DMS114 treated with DMSO at 0.1 percent for 48 hours (cell line): ENCODE data around the gene SBF2.
"Not testable (repeated sequence)": the region's sequence is repeated elsewhere in the genome, so short reads cannot be mapped to it uniquely, and the experiment has no call there.

Source experiments
- DNase-seq: peaks from one replicate; lab custom pipeline; 2025; ENCODE audit not compliant: unreplicated experiment; lab: John Stamatoyannopoulos, UW

SBF2 gene

DNA sequence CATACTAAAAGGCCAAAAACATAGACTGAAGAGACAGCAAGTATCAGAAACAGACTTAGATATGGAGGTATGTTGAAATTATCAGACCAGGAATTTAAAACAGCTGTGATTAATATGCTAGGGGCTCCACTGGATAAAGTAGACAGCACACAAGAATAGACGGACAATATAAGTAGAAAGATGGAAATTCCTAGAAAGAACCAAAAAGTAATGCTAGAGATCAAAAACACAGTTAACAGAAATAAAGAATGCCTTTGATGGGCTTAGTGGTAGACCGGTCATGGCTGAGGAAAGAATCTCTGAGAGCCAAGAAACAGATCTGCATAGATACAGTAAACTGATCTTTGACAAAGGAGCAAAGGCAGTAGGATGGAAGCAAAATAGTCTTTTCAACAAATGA, 380.0 kb downstream of the SBF2 start:
- no peak for DNase-seq

DNA sequence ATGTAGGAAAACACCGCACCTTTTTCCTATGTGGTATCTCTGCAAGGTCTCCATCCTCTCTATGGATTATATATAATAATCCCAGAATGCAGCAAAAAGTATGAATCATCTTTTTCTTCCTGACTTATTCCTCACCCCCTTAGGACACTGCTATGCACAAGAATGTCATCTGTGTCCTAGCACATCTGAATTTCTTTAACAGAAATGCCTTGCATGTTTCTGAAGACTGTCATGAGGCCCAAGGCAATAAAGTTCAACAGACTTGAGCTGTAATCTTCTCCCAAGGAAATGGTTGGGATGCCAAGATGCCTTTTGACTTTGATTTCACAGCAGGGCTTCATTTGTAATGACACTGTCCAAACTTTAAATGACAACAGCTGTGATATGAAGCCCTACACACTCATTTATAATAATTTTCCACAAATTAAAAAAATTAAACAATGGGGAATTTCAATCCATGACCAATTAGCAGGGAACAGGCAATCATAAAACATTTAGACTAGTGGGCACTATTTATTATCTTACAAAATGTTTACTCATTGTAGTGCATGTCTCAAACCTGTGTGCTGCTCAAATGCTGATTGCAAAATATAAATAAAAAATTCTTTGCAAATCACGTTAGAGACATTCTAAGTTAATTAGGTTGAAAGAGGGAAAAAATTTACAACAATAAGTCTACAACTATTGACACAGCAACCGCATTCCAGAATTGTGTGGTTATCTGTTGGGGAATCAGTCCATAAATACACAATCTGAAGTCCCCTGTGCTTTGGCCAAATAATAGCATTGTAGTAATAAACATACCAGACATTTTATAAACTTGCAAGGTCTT, 387.8 kb downstream of the SBF2 start:
- DNase-seq, result peak; percentile 80

DNA sequence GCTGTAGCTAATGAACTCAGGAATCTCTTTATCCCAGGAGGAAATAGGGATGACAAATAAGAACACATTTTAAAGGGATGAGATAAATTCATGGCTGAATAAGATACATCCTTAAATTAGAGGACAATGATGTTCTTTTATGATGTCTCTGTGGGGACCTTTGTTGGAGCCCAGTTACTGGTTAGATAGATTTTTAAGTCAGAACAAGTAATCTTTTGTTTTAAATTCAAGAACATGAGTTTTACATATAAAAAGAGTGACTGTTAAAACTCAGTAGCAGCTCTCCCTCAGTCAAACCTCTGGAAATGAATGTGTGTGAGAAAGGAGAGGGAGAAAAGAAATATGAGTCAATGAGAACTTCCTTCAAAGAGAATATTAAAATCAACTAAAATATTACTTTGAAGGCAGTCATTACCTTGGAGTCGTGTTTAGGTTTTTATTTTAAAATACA, 388.5 kb downstream of the SBF2 start:
- DNase-seq, result no peak

DNA sequence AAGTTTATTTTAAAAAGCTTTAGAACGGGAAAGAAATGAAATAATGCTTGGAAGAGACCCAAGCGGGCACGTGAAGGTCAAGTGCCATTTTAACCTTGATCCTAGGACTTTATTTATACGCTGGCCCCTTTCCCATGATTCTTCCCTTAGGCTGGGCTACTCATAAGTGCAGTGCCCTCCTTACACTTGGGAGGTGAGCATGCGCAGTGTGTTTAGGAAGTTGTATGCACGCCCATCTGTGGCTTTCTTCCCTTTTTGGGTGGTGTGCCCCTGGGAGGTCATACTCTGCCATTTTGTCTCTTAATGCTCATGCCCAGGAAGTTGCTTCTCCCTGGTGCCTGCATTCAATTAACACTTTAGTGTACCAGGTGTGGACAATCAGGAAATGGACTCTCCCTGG, 390.4 kb downstream of the SBF2 start:
- DNase-seq, result no peak

DNA sequence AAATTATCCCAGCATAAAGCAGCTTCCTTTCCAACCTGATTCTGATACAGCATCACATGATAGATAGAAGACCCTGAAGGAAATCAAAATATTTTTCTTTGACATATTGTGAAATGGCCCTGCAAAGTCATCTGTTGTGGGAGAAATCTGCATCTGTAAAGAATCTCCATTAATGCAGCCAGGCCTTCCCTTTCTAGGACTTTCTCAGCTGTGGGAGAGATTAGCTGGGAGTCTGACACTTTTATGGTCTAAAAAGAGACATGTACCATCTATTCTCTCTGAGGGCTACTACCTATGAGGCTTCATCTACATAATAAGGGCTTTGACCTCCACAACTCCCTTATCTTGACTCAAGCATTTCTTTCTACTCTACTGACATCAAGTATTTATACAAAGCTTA, 392.1 kb downstream of the SBF2 start:
- DNase-seq, result no peak

- DNase-seq, result not testable (repeated sequence)
These were observed 393.8 kb downstream of the SBF2 start for GRCh38 chr11:9900253-9900652.

GRCh38 chr11:9899676-9900075, 394.3 kb downstream of the SBF2 start:
- no peak for DNase-seq

DNA sequence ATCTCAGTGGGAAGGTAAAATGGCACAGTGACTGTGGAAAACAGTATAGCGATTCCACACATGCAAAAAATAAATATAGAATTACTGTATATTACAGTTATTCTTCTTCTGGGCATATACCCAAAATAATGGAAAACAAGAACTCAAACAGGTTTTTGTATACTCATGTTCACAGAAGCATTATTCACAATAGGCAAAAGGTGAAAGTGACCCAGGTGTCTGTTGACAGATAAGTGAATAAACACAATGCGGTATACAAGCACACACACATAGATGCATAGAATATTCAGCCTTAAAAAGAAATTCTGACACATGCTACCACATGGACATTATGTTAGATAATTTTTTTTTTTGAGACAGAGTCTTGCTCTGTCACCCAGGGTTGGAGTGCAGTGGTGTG, 397.1 kb downstream of the SBF2 start:
- no peak for DNase-seq

GRCh38 chr11:9895006-9895405, 399.0 kb downstream of the SBF2 start:
- DNase-seq, result no peak

DNA sequence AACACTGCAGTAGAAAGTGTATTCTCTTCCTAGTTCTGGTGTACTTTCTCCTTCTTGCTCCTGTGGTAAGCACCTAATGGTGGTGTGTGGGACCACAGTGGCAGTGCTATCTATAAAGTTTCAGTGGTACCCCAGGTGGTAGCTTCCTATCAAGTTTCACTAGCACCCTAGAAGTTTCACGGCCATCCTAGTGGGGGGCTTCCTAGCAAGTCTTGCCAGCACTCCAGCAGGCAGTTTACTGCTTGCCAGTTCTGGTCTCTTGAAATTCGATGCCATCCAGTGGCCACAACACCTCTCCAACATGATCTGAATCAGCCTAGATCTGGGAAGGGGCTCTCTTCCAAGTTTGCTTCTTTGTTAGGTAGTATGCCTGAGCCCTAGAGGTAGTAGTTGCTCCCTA, 400.5 kb downstream of the SBF2 start:
- DNase-seq, result no peak

- DNase-seq, result no peak
These were observed 405.1 kb downstream of the SBF2 start for GRCh38 chr11:9888938-9889337.

DNA sequence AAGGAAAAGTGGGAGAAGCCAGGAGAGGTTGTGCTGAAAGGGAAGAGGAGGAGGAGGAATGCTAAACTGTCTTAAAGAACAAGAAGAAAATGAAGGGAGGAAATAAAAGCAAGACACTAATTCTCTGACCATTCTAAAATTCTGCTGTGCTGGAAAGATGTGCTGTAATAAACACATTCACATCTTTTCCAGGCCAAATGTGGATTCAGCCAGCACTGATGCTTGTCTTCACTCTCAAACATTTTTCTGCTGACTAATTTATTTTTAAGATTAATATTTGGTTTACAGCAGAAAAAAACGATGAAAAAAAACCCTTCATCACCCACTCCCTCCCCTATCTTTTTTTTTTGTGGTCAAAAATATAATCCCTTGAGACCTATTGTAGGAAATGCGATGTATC, 406.5 kb downstream of the SBF2 start:
- DNase-seq, result no peak

DNA sequence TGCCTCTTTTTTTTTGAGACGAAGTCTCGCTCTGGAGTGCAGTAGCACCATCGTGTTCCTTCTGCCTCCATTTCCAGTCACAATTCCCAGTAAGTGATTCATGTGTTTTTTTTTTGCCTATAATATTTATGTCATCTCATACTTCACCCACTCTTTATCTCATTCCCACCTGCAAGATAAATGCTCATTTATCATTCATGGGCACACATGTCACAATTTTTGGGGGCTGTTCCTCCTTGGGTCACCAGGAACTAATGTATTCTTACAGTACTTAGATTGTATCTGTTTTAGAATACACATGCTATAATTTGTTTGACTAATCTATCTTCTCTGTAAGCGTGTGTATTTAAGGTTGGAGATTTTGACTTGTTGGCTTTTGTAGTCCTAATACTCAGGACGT, 407.4 kb downstream of the SBF2 start:
- DNase-seq, result no peak

DNA sequence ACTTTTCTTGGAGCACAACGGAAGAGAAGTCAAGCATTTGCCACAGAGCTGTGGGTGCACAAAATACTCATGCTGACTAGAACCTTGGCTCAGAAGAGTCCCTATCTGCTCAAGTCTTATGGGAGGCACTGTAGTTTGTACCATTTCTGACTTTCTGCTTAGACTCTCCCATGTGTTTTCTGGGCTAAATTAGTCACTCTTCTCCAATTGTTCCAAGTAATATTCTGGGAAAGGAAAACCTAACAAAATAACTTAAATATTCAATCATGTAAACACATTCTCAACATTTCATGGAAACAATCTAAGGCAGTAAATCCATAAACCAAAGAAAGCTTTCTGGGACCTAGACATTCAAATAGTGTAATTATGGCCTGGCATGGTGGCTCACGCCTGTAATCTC, 409.4 kb downstream of the SBF2 start:
- DNase-seq, result no peak

DNA sequence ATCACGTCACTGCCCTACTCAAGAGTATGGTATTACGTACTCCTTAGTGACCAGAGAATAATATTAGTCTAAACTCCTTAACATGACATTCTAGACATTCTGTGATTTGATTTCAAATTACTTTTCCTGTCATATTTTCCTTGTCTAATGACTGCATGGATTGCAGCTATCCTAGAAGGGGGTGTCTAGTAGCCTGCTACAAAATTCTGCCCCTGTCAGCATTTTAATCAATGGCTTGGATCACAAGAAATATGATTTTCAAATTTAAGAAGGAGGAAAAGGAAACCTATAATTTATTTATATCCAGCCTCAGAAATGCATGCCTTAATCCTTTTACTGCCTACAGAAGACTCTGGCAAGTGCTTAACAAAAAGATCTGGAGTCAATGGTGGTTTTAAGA, 413.4 kb downstream of the SBF2 start:
- no peak for DNase-seq

DNA sequence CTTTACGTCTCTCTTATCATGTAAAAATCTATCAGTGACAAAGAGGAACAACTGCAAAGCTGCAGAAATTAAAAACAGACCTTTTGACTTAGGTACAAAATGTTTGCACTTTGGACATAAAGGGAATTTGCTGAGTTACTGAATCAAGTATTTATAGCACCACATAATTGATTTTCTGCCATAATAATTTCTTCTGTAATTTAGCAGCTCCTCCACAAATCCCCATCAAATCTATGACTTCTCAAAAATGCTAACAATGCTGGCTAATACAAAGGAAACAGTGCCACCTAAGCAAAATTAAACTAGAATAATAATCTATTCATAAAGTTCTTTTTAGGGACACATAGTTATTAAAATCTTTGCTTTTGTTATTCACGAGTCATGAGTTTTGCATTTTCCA, 415.1 kb downstream of the SBF2 start:
- DNase-seq, result no peak

DNA sequence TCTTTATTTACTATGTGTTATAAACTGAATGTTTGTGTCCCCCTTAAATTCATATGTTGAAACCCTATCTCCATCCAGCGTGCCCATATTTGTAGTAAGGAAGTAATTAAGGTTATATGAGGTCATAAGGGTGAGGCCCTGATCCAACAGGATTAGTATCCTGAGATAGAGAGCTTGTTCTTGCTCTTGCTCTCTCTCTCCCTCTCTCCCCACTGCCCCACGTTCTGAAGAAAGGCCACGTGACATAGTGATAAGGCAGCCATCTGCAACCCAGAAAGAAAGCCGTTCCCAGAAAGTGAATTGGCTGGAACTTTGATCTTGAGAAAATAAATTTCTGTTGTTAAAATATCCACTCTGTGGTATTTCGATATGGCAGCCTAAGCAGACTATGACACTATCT, 417.7 kb downstream of the SBF2 start:
- DNase-seq, result no peak

DNA sequence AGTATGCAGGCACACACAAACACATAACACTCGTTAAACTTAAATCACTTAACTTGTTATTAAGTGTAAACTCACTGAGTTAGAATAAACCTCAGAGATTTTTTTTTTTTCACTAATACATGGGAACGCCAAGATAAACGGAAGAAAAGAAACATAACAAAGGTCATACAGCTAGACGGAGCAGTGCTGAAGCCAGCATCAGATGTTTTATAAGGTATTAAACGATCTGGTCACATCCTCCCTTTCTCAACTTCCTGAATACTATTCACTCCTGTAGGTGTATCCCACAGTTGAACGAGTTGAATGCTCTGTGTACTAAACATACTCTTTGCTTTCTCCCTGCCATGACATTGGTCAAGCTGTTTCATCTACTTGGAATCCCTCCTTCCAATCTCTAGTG, 418.2 kb downstream of the SBF2 start:
- DNase-seq, result no peak

GRCh38 chr11:9875399-9875798, 418.6 kb downstream of the SBF2 start:
- DNase-seq, result no peak

DNA sequence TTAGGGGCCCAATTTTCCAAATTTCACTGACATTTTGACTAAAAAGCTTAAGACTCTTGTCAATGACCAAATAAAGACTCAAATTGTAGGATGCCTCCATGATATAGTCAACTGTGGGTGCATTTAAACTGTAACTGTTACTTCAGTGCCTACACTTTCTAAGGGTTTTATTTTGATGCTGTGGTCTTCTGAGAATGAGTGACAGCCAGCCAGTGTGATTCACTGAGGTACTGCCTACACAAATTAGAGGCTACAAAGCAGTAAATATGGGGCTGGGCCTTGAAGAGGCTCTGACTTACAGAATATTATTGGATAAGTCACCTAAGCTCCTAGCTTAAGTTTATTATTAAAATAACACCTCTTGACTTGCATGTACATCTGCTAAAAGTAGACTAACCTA, 419.6 kb downstream of the SBF2 start:
- no peak for DNase-seq

DNA sequence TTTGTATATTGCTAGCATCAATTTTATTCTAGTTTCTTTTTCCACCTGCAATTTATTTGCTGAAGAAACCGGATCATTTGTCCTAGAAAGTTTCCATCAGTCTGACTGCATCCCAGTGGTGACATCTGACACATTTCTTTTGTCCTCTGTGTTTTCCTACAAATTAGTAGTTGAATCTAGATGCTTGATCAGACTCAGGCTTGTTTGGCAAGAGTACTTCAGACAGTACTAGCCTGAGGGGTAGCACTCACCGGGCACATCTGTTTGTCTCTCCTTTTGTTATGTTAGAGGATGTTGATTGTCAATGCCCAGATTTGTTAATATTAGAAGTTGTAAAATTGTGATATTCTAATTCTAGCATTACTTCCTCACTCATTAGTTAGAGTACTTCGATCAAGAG, 425.4 kb downstream of the SBF2 start:
- no peak for DNase-seq

DNA sequence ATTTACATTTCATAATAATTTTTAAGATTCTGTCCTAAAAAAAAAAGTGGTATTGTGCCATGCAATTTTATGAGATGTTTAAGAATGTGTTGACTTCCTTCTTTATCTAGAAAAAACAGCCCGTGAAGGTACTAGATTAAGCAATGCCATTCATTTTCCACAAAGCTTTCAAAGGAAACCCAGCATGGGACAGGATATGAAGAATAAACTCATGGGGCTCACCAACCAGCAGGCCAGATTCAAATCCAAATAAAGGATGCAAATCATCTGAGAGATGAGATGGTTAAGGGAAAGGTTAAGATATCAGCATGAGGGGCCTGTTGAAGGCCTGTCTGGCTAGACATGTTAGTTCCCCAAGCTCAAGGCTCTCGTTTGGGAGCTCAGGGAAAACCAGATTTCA, 431.0 kb downstream of the SBF2 start:
- no peak for DNase-seq
